GM18868 (cell line): Measurements from ENCODE around the gene DOLPP1.
"Not testable (repeated sequence)": the region's sequence is repeated elsewhere in the genome, so short reads cannot be mapped to it uniquely, and the experiment has no call there.

ENCODE experiments used
- ATAC-seq: cut with Tn5 transposase; IDR thresholded peaks from one replicate; pipeline ENCODE4 v1.9.1; 2021; ENCODE audit warnings: mild to moderate bottlenecking, moderate library complexity; ENCODE audit not compliant: unreplicated experiment

Gene DOLPP1

DNA sequence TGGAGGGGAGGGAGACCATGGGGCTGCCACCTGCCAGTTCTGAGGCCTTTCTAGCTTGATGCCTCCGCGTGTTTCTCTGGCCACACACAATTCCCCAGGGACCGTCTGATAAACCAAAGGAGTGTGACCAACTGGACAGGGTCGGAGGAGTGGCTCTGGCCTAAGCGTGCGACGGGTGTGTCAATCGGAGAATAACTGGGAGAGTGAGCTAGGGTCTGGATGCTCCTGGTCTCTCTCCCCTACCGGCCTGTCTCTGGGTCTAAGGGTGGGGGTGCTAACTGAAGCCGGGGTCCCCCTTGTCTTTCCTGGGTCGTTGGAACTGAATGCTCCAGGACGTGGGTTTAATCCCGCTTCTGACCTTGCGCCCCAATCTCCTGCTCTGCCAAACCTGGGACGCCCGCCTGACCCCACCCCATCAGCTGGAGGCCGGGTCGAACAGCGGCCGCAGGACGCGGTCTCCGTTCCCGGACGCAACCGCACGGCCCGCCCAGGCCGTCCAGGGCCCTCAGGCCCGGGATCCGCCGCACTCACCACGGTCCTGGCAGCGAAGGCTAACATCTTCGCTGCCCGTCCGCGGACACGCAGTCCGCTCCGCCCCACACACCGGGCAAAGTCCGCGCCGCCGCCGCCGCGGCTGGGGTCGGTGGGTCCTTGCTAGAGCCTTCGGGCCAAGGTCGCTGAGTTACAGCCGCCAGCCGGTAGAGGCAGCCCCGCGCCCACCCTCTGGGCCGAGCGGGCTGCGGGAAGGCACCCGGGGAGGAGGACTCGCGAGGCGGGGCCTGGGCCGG lies 29.2 kb downstream of the DOLPP1 start:
- no peak for ATAC-seq

DNA sequence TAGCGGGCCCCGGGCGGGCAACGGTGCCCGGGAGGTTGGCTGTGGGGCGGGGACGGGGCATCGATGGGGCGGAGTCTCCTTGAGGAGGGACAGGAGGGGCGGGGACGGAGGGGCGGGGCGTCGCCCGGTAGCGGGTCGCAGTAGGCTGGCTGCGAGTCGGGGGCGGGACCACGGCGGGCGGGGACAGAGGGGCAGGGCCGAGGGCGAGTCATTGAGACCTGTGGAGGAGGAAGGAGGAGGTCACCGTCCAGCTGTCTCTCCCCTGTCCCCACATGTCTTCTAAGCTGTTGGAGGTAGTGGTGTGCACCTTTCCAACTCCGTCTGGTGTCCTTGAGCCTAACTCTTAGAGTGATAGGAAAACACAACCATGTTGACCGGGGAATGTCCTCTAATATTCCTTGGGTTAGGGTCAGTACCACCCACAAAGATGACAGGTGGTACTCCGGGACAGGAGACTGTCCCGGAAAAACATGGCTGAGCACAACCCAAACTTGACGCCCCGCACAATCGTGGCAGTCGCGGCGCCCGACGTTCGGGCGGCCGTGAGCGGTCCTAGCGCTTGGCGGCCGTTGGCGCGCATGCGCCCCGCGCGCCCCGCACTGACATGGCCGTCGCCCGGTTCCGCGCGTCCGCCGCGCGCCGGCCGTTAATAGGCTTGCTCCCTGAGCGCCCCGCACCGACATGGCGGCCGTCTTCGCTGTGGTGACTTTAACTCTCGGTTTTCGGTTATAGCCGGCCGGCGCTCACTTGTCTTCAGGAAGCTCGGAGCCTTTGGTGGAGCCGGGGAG lies 30.0 kb downstream of the DOLPP1 start, which contains the start of the genes CRAT and PTPA:
TSS of gene CRAT (minus strand) at position 54 of the 788 bp plus-strand sequence. CDS start 284 bp downstream, outside the sequence.
TSS of gene PTPA (plus strand) at position 676 of the 788 bp plus-strand sequence. CDS start 186 bp downstream, outside the sequence.
- peak; percentile 84 for ATAC-seq

DNA sequence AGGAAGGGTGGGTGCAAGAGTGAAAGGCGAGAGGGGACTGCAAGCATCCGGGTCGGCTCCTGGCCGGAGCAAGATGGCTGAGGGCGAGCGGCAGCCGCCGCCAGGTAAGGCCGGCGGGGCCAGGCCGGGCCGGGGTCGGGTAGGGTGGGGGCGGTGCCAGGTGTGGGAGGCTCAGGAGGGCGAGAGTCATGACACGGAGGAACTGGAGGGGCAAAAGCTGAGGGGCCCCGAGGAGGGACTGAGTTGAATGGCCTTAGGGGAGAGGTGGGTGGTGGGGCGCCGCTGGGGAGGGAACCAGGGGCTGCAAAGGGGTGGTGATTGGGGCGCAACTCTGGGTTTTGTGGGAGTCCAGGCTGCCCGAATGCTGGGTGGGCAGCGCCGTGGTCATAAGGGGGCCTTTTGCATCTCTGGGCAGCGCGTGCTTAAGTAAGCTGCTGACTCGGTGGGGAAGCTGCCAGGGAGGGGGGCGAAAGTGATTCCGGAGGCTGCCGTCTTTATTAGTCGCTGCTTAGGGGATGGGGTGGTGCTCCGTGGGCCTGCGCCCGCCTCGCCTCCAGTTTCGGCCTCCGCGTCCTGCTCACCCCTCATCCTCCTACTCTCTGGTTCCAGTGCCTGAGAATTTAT lies 30.7 kb downstream of the DOLPP1 start:
- no peak for ATAC-seq

DNA sequence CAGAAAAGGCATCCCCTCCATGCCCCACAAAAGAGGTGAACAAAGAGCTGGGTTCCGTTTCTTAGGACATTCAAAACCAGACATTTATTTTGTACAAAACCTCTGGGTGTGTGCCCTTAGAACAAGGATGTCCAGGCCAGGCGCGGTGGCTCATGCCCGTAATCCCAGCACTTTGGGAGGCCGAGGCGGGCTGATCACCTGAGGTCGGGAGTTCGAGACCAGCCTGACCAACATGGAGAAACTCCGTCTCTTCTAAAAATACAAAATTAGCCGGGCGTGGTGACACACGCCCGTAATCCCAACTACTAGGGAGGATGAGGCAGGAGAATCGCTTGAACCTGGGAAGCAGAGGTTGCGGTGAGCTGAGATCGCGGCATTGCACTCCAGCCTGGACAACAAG lies 31.6 kb downstream of the DOLPP1 start:
- ATAC-seq, result not testable (repeated sequence)

DNA sequence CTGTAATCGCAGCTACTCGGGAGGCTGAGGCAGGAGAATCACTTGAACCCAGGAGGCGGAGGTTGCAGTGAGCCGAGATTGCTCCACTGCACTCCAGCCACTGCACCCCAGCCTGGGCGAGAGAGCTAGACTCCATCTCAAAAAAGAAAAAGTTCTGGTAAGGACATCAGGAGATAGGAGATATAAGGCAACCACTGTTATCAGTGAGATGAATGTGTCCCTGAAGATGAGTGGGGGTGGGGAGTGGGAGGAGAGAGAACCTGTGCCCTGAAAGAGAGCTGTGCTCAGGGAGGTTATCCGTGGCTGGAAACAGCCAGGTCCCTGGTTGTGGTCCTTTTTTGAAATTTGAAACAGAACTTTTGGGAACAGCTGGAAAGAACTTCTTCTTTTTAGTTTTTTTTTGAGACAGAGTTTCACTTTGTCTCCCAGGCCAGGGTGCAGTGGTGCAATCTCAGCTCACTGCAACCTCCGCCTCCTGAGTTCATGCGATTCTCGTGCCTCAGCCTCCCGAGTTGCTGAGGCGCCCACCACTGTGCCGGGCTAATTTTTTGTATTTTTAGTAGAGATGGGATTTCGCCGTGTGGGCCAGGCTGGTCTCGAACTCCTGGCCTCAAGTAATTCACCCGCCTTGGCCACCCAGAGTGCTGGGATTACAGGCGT lies 32.9 kb downstream of the DOLPP1 start:
- no peak for ATAC-seq

DNA sequence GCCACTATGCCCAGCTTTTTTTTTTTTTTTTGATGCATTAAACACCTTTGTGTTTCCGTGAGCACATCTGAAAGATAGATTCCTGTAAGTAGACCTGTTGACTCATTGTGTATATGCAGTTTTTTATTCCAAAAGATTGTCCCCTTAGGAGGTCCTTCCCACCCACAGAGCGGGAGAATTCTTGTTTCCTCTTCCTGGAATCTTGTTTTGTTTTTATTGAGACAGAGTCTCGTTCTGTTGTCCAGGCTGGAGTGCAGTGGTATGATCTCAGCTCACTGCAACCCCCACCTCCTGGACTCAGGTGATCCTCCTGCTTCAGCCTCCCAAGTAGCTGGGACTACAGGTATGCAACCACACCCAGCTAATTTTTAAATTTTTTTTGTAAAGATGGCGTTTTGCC lies 37.9 kb downstream of the DOLPP1 start:
- no peak for ATAC-seq

DNA sequence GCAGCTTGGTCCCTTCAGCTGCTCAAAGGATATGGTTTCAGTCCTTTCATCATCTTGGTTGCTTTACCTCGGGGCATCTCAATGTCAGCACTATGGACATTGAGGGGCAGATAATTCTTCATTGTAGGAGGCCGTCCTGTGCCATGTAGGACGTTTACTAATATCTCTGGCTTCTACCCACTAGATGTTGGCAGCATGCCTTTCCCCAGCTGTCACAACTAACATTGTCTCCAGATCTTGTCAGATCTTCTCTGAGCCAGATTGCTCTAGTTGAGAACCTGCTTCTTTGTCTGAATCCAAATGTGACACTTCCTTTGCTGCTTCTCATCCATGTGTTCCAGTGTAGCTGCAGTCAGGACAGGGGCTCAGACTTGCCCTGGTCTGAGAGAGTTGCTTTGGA lies 40.6 kb downstream of the DOLPP1 start:
- no peak for ATAC-seq

DNA sequence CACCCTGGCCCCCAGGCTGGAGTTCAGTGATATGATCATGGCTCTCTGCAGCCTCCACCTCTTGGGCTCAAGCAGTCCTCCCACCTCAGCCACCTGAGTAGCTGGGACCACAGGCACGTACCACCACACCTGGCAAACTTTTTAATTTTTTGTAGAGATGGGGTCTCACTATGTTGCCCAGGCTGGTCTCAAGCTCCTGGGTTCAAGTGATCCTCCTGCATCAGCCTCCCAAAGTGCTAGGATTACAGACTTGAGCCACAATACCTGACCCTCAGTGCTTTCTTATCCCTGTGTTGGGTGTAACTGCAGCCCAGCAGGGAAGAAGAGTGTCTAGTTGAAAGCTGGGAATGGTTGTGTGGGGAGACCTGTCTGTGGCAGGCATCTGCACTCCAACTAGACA lies 41.2 kb downstream of the DOLPP1 start:
- no peak for ATAC-seq

DNA sequence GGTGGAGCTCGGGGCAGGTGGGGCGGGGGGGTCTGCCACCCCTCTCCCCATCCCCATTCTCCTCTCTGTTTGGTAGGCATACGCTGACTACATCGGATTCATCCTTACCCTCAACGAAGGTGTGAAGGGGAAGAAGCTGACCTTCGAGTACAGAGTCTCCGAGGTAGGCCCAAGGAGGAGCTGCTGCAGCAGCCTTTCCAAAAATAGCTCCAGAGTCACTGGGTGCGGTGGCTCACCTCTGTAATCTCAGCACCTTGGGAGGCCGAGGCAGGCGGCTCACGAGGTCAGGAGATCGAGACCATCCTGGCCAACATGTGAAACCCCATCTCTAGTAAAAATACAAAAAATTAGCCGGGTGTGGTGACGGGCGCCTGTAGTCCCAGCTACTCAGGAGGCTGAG lies 42.1 kb downstream of the DOLPP1 start:
- not testable (repeated sequence) for ATAC-seq

DNA sequence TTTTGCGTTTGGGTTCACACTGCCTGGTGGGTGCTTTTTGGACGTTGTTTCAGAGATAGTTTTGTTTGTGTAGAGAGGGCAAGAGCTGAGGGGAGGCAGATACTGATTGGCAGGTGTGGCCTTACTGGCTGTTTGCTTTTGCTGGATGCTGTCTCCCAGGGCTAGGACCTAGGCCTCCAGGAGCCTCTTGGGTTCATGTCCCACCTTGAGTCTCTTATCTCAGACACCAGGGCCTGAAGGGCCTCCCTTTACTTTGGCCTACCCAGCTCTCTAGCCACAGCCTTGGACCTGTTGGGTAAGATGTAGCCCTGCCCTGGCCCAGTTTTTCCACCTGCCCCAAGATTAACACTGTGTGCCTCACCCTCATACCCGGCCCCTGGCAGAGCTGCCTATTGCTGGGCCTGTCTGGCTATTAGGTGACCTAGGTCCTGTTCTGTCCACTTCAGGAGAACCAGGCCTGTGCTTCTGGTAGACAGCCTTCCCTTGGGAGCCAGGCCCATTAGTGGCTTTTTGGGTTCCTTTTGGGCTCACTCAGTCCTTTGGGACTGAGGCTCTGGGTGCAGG lies 43.7 kb downstream of the DOLPP1 start:
- ATAC-seq, result no peak

DNA sequence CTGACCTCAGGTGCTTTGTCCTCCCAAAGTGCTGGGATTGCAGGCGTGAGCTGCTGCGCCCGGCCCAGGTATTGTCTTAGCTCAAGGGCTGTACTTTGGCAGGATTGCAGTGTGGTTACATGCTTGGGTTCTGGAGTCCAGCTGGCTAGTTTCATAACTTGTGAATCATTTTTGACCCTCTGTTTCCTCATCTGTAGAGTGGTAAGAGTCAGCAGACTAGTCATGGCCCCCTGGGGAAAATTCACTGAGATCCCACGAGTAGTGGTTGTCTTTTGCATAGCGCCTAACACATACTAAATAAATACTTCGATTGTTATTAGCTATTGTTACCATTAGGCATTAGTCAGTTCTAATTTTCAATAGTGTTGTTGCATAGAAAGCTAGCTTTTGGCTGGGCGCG lies 44.6 kb downstream of the DOLPP1 start:
- ATAC-seq, result no peak

DNA sequence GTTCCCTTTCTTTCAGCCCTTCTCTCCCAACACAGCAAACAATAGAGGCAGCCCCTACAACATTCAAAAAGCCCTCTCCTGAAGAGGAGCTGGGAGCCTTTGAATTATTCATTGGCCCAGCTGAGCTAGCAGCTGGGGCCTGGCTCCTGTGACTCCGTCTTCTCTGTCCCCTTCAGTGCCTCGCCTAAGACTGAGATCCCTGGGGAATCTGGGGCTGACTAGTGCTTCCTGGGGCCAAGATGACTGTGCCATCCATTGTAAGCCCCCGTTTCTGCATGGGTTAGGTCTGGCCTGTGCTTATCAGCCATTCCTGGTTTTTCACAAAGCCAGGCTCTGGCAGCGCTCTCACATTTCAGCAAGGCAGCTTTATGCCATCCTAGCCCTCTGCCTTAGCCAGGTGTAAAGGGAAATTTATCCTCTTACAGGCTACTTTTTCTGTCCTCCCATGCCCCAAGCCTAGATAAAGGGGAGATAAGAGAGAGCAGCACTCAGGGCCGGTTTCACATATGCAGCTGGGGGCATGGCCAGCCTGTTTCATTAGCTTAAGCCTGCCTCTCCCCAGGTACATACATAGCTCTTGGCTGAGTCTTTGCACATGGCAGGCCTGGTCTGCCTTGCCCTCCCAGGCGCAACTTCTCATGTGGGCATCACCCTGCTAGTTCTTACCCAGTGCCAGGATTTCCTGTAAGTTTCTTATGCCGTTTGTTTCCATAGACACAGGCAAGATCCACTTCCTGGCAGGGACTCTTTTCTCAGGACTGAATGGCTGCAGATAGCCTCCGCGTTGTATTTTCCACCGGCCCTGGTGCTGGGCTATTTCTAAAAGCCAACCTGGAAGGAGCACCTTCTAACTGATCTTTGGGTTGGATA lies 46.1 kb downstream of the DOLPP1 start:
- no peak for ATAC-seq

DNA sequence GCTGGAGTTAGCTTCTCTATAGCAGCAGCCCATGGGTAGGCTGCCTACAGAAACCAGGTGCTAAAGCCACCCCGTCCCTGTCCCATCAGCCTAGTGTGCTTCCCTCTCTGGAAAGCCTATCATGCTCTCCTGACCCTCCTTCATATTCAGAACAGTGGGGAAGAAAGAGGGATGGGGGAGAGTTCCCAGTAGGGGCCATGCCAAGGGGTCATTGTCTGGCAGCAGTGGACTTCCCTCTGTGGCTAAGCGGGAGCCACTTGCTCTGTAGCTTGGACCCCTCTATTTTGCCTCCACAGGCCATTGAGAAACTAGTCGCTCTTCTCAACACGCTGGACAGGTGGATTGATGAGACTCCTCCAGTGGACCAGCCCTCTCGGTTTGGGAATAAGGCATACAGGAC lies 47.8 kb downstream of the DOLPP1 start:
- no peak for ATAC-seq

DNA sequence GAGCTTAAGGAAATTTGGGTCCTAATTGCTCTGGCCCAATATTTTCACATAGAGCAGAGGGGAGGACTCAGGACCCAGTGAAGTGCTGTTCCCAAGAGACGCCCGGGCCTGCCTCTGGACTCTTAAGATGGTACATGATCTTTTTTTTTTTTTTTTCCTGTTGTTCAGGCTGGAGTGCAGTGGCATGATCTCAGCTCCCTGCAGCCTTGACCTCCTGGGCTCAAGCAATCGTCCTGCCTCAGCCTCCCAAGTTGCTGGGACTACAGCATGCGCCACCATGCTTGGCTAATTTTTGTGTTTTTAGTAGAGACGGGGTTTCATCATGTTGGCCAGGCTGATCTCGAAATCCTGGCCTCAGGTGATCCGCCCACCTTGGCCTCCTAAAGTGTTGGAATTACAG lies 49.4 kb downstream of the DOLPP1 start:
- not testable (repeated sequence) for ATAC-seq

DNA sequence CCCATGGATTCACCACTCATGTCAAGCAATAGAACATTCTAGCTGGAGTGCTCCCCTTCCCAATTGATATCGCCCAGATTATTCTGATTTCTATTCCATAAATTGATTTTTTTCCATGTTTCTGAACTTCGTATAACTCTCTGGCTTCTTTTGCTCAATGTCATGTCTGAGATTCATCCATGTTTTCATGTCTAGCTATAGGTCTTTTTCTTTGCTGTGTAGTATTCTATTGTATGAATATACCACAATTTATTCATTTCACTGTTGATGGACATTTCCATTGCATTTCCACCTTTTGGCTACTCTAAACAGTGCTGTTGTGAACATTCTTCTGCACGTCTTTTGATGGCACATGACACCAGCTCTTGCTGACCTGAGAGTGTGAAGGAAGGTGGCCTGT lies 49.9 kb downstream of the DOLPP1 start:
- no peak for ATAC-seq

DNA sequence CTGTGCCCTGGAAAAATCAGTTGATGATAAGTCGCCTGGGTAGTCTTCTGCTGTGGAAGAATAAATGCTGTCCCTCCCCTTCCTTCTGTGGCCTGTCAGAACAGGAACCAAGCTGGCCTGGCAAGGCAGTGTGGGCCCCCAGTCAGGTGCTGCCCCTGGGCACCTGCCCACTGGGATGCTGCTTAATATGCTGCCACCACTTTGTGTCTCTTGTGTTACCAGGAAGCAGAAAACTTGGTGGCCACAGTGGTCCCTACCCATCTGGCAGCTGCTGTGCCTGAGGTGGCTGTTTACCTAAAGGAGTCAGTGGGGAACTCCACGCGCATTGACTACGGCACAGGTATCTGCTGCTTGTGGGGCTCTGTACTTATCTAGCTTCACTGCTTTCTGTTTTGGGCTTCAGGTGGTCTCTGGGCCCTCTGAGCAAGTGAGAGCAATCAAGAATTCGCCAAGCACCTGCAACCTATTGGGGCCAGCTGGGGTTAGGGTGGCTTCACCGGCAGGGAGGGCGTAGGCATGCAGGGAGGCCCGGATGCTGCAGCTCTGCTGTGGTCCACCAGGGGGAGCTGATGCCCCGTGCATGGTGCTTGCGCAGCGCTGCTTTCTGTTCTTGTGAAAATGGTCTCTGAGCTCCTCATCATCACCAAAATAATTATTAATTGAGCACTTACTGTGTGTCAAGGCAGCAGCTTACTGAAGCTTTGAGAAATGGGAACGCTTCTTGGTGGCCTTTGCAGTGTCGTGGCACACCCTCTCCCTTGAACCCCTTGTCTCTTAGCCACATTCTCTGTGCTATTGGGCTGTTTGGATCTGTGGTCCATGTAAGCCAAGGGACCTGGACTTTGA lies 50.6 kb downstream of the DOLPP1 start:
- ATAC-seq, result no peak

DNA sequence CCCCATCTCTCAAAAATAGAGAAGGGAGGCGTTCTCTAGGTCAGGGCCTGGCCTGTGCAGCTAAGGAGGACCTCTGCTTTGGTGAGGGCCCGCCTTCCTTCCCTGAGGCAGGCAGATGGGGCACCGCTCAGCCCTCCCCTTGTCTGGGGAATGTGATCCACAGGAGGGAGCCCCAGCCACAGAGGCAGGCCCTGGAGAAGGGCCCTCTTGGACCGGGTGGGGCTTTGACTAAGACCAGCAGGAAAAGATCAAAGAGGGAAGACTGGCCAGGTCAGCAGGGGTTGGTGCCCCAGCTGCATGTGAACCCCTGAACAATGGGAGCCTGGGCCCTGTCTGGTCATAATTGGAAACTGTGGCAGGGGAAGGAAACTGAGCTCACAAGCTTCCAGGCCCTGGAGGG lies 52.2 kb downstream of the DOLPP1 start:
- ATAC-seq, result no peak

DNA sequence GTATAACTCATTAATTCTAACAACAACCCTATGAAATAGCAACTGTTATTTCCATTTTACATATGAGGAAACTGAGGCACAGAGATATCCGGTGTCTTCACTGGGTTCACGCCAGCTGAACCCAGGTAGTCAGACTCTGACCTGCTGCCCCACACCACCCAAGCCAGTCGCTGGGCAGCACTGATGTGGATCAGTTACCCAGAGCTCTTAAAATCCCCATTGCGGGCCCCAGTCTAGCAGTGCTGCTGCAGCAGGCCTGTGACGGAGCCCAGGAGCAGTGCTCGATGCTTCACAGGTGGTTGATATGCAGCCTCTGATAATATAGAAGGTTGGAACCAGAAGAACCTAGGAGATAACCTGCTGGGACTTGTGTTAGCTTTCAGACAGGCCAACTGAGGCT lies 54.6 kb downstream of the DOLPP1 start:
- ATAC-seq, result no peak
